ENCODE measurements around the gene GSE1. TPM values are rescaled to one million over a fixed set of nuclear protein-coding genes. Genes with fewer than 3 reads are reported as not detected.

The GSE1 gene
- total RNA-seq, 1 experiment from 2014 or later, result 97.5 TPM

- ChIA-PET CTCF (interaction anchor here (0.7 kb wide), 2 partner anchors 14 to 41 kb away, joined by 4 to 7 read pairs; no protein-coding TSS in a partner anchor), POLR2A (no interaction called here)
- H3K9me3 ChIP-seq (ENCODE audit: control insufficient read depth, insufficient read depth, low read depth, low read length), result no peaks in the 10 kb centered on the region
- H3K27ac ChIP-seq (ENCODE audit: low read length), result no peak overlapping the region
- in situ Hi-C loops (cut with HindIII; ENCODE audit: low pct_unique_long_range_greater_than_20kb, low sequenced_read_pairs) (no loop called here), intact Hi-C loops (cut with micrococcal nuclease; ENCODE audit: unreplicated experiment) (no loop called here)
- BruUV-seq (replicated peaks), result no TSS peak
- peaks cover 38% of the 10 kb centered on the region for H3K4me1 ChIP-seq (ENCODE audit: control insufficient read depth, insufficient read depth, low read length)
- H3K4me3 ChIP-seq (ENCODE audit: low read depth in 2 of 2, low read length in 2 of 2), result no peak overlapping the region
- TF ChIP-seq POLR2AphosphoS5 (IDR thresholded peaks at IDR 0.05; ENCODE audit: low read depth, low read length) (no peak), TCF7L2 (IDR thresholded peaks at IDR 0.05; ENCODE audit: low read depth, low read length) (no peak), SIN3A (IDR thresholded peaks at IDR 0.05; ENCODE audit: borderline replicate concordance, insufficient read depth, low read depth, low read length) (no peak)
- TF ChIP-seq, protein P1, sequence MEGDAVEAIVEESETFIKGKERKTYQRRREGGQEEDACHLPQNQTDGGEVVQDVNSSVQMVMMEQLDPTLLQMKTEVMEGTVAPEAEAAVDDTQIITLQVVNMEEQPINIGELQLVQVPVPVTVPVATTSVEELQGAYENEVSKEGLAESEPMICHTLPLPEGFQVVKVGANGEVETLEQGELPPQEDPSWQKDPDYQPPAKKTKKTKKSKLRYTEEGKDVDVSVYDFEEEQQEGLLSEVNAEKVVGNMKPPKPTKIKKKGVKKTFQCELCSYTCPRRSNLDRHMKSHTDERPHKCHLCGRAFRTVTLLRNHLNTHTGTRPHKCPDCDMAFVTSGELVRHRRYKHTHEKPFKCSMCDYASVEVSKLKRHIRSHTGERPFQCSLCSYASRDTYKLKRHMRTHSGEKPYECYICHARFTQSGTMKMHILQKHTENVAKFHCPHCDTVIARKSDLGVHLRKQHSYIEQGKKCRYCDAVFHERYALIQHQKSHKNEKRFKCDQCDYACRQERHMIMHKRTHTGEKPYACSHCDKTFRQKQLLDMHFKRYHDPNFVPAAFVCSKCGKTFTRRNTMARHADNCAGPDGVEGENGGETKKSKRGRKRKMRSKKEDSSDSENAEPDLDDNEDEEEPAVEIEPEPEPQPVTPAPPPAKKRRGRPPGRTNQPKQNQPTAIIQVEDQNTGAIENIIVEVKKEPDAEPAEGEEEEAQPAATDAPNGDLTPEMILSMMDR (IDR thresholded peaks at IDR 0.05), result no peak
- TF ChIP-seq, protein P2, sequence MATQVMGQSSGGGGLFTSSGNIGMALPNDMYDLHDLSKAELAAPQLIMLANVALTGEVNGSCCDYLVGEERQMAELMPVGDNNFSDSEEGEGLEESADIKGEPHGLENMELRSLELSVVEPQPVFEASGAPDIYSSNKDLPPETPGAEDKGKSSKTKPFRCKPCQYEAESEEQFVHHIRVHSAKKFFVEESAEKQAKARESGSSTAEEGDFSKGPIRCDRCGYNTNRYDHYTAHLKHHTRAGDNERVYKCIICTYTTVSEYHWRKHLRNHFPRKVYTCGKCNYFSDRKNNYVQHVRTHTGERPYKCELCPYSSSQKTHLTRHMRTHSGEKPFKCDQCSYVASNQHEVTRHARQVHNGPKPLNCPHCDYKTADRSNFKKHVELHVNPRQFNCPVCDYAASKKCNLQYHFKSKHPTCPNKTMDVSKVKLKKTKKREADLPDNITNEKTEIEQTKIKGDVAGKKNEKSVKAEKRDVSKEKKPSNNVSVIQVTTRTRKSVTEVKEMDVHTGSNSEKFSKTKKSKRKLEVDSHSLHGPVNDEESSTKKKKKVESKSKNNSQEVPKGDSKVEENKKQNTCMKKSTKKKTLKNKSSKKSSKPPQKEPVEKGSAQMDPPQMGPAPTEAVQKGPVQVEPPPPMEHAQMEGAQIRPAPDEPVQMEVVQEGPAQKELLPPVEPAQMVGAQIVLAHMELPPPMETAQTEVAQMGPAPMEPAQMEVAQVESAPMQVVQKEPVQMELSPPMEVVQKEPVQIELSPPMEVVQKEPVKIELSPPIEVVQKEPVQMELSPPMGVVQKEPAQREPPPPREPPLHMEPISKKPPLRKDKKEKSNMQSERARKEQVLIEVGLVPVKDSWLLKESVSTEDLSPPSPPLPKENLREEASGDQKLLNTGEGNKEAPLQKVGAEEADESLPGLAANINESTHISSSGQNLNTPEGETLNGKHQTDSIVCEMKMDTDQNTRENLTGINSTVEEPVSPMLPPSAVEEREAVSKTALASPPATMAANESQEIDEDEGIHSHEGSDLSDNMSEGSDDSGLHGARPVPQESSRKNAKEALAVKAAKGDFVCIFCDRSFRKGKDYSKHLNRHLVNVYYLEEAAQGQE (IDR thresholded peaks at IDR 0.05; ENCODE audit: insufficient read depth in 1 of 2, low read depth in 2 of 2, low read length in 1 of 2), result no peak
- DNase-seq (ENCODE audit: low read depth, low spot score) (no peak), ATAC-seq (no peak)
- no peaks in the 10 kb centered on the region for H3K27me3 ChIP-seq (ENCODE audit: control insufficient read depth, insufficient read depth, low read length)
- no peaks in the 10 kb centered on the region for H3K36me3 ChIP-seq (ENCODE audit: control insufficient read depth, insufficient read depth, low read length)
Measured at GRCh38 chr16:85644093-85644712, 31.1 kb downstream of the GSE1 start.

DNA sequence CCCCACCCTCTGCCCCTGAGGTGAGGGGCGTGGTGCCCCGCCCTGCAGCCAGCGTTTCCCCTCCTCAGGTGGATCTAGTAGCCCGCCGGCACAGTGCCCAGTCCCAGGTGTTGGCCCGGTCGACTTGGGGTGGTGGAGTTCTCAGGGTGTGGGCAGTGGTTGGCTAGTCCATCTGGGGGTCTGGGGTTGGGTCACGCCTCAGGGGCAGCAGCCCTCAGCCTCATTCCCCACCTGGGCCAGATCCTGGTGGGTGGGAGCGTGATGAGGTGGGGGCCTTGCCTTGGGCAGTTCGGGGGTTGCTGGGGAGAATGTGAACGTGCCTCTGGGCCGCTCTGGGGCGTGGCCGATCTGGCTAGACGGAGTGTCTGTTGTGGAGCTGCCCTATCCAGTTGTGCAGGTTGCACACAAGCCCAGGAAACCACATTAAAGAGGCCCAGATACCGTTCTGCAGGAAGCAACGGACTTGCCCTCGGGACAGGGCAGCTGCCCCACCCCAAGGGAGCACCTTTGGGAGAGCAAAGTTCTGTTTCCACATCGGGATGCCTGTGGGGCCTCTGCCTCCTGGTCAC is 32.0 kb downstream of the GSE1 start:
- BruUV-seq (replicated peaks), result no TSS peak
- peak; percentile 20; the same call in 1 of the 2 replicates for ATAC-seq
- Histone ChIP-seq H3K36me3 (ENCODE audit: control insufficient read depth, insufficient read depth, low read length) (no peaks in the 10 kb centered on the region), H3K27ac (ENCODE audit: low read length) (no peak overlapping the region), H3K4me3 (ENCODE audit: low read depth in 2 of 2, low read length in 2 of 2) (no peak overlapping the region), H3K4me1 (ENCODE audit: control insufficient read depth, insufficient read depth, low read length) (peaks cover 40% of the 10 kb centered on the region), H3K27me3 (ENCODE audit: control insufficient read depth, insufficient read depth, low read length) (no peaks in the 10 kb centered on the region), H3K9me3 (ENCODE audit: control insufficient read depth, insufficient read depth, low read depth, low read length) (no peaks in the 10 kb centered on the region)
- DNase-seq (ENCODE audit: low read depth, low spot score), result no peak
- ChIA-PET POLR2A (no interaction called here), CTCF (interaction anchor here (0.5 kb wide), 1 partner anchor 22 kb away, joined by 5 read pairs; no protein-coding TSS in a partner anchor)
- TF ChIP-seq, protein P1 (IDR thresholded peaks at IDR 0.05), result no peak
- TF ChIP-seq TCF7L2 (IDR thresholded peaks at IDR 0.05; ENCODE audit: low read depth, low read length), result peak; percentile 53; the same call in 1 of the 2 replicates
- in situ Hi-C loops (cut with HindIII; ENCODE audit: low pct_unique_long_range_greater_than_20kb, low sequenced_read_pairs) (no loop called here), intact Hi-C loops (cut with micrococcal nuclease; ENCODE audit: unreplicated experiment) (no loop called here)
